Ascending aorta (tissue), 2 donors: ENCODE measurements around the gene CCDC30. TPM values are rescaled to one million over a fixed set of nuclear protein-coding genes. Genes with fewer than 3 reads are reported as not detected.

ENCODE experiments used
- DNase-seq, 2 donors: peaks; one replicate each; pipeline ENCODE4 v3.0.0-alpha.2; 2019; ENCODE audit warnings: low spot score in 2 of 2
- H3K27ac ChIP-seq, 2 donors: fragments of 200-600 bp; sonication (generic); one replicate each; pipeline ENCODE4 v1.5.1; 2016 to 2017; ENCODE audit warnings: mild to moderate bottlenecking in 1 of 2
- H3K27me3 ChIP-seq: fragments of 200-600 bp; sonication (generic); one replicate; pipeline ENCODE4 v1.5.1; 2017
- H3K36me3 ChIP-seq, 2 donors: fragments of 200-600 bp; sonication (generic); one replicate each; pipeline ENCODE4 v1.5.1; 2016
- H3K4me1 ChIP-seq, 2 donors: fragments of 200-600 bp; sonication (generic); one replicate each; pipeline ENCODE4 v1.5.1; 2016 to 2017; ENCODE audit warnings: mild to moderate bottlenecking in 1 of 2
- H3K4me3 ChIP-seq, 2 donors: fragments of 200-600 bp; sonication (generic); one replicate each; pipeline ENCODE4 v1.5.1; 2016 to 2017; ENCODE audit warnings: mild to moderate bottlenecking in 1 of 2
- H3K9me3 ChIP-seq, 2 donors: fragments of 200-600 bp; sonication (generic); one replicate each; pipeline ENCODE4 v1.5.1; 2016
- CTCF ChIP-seq, 3 experiments: fragments of 200-600 bp in 2 of 3; fragments of 450-650 bp in 1 of 3; sonication (generic) in 2 of 3; IDR thresholded peaks; one replicate each; pipeline ENCODE4 v1.5.1; 2016 to 2019; ENCODE audit warnings: antibody characterized with exemption in 3 of 3, mild to moderate bottlenecking in 1 of 3, moderate library complexity in 1 of 3
- intact Hi-C: fragments of 100-400 bp; cut with DNase I; formaldehyde crosslinking; loops from one replicate; pipeline ENCODE4 v1.15.1; 2023
- total RNA-seq: library from RNA; depleted of rRNA; stranded (reverse); fragments of >200 nt; gene quantifications from one replicate; pipeline ENCODE4 v1.1.0, GENCODE V29; 2016

The CCDC30 gene
- total RNA-seq: not detected

- DNase-seq: peak; percentile 94 to 98
- intact Hi-C loops: loop anchor here (2.0 to 5.0 kb wide), 4 partner anchors 220 to 1189 kb away; partner anchors contain the start of genes KDM4A and YBX1
- Histone ChIP-seq H3K4me1 (no peaks in the 10 kb centered on the region), H3K9me3 (no peaks in the 10 kb centered on the region), H3K4me3 (peak within 1 kb of the TSS; percentile 77), H3K36me3 (peaks cover 14 to 17% of the 10 kb centered on the region in 2 donors), H3K27ac (peak within 1 kb of the TSS in 1 of 2 donors; percentile 23), H3K27me3 (no peaks in the 10 kb centered on the region)
- no peak for TF ChIP-seq CTCF (IDR thresholded peaks at IDR 0.05)
Measured at GRCh38 chr1:42462828-42463763, at the start of gene CCDC30. CCDC30 (plus strand) TSS chr1:42463286; CDS start chr1:42480552, 17,266 bp downstream.

DNA sequence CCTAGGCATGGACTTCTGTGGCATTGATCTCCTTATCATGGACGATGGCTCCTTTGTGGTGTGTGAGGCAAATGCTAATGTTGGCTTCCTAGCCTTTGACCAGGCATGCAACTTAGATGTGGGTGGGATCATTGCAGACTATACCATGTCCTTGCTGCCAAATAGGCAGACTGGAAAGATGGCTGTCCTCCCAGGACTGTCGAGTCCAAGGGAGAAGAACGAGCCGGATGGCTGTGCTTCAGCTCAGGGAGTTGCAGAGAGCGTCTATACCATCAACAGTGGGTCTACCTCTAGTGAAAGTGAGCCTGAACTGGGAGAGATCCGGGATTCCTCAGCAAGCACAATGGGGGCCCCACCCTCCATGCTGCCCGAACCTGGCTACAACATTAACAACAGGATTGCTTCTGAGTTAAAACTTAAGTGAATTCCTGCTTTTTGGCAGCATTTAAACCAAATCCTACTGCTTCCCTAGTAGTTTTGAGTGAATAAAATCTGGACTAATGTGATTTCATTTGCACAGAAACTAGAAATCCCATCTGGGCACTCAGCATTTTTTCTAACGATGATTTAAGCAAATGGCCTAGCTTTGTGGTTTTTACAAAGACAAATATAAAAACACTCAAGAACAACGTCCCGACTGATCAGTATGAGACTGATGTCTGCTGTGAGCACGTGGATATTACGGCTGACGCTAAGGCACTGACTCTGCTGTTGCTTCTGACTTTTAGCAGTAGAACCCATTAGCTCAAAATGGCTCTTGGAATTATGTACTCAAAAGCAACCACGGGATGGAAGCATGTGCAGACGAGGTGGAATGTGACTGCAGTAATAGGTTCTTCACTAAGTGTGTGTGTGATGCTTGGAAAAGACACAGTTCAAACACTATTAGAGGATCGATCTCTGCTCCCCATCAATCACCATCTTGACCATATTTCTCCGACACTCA, 48.3 kb upstream of the CCDC30 start:
- Histone ChIP-seq H3K9me3 (no peaks in the 10 kb centered on the region), H3K4me3 (no peak overlapping the region), H3K4me1 (no peaks in the 10 kb centered on the region), H3K27me3 (no peaks in the 10 kb centered on the region), H3K36me3 (no peaks in the 10 kb centered on the region), H3K27ac (no peak overlapping the region)
- intact Hi-C loops: no loop called here
- no peak for TF ChIP-seq CTCF (IDR thresholded peaks at IDR 0.05)
- DNase-seq: no peak

DNA sequence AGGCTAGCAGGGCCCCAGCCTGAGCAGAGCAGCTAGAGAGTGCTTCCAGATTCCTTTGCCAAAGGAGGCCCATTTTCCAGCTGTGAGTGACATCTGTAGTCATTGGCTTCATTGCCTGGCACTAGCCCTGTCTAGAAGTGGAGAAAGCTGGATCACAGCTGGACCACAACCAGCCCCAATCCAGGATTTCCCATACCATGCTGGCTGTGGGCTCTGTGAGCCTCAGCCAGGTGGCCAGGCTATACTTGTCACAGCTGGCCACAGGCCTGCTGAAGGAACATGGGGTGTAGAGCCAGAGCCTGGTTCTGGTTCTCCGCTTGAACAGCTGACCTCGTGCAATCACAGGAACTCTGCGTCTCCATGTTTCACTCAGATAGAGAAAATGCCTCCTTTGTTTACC, 45.9 kb upstream of the CCDC30 start:
- H3K27ac ChIP-seq: no peak overlapping the region
- no peak for TF ChIP-seq CTCF (IDR thresholded peaks at IDR 0.05)
- H3K4me1 ChIP-seq: no peaks in the 10 kb centered on the region
- DNase-seq: no peak
- intact Hi-C loops: no loop called here
- no peaks in the 10 kb centered on the region for H3K36me3 ChIP-seq
- H3K27me3 ChIP-seq: no peaks in the 10 kb centered on the region
- H3K9me3 ChIP-seq: no peaks in the 10 kb centered on the region
- H3K4me3 ChIP-seq: no peak overlapping the region

GRCh38 chr1:42418516-42418915, 44.6 kb upstream of the CCDC30 start:
- no peak overlapping the region for H3K27ac ChIP-seq
- no peak for DNase-seq
- H3K27me3 ChIP-seq: no peaks in the 10 kb centered on the region
- no peak for TF ChIP-seq CTCF (IDR thresholded peaks at IDR 0.05)
- no peaks in the 10 kb centered on the region for H3K9me3 ChIP-seq
- intact Hi-C loops: no loop called here
- no peaks in the 10 kb centered on the region for H3K4me1 ChIP-seq
- no peaks in the 10 kb centered on the region for H3K36me3 ChIP-seq
- no peak overlapping the region for H3K4me3 ChIP-seq

- no peak for DNase-seq
- intact Hi-C loops: no loop called here
- H3K9me3 ChIP-seq: no peaks in the 10 kb centered on the region
- no peaks in the 10 kb centered on the region for H3K27me3 ChIP-seq
- no peaks in the 10 kb centered on the region for H3K4me1 ChIP-seq
- no peak for TF ChIP-seq CTCF (IDR thresholded peaks at IDR 0.05)
- no peak overlapping the region for H3K27ac ChIP-seq
- no peaks in the 10 kb centered on the region for H3K36me3 ChIP-seq
- H3K4me3 ChIP-seq: no peak overlapping the region
Measured at GRCh38 chr1:42419126-42419821, 43.8 kb upstream of the CCDC30 start.
